ENCODE data around the gene MYO18A. TPM values are rescaled to one million over a fixed set of nuclear protein-coding genes. Genes with fewer than 3 reads are reported as not detected.

The MYO18A gene
- total and polyA plus RNA-seq, 2 experiments from 2014 or later = 33.8 to 35.6 TPM

- H3K36me3 ChIP-seq (replicated peaks; ENCODE audit: insufficient read depth, low read depth) = no peaks in the 10 kb centered on the region
- no peak overlapping the region for H3K27ac ChIP-seq
- WGBS (ENCODE audit: low lambda C conversion rate, missing lambda C conversion rate) = 92% methylated on average over 9 of the region's 9 CpGs
These were observed 101.8 kb downstream of the MYO18A start for GRCh38 chr17:29078183-29079045.

GRCh38 chr17:29077320-29077719 is 102.9 kb downstream of the MYO18A start:
- Histone ChIP-seq H3K27ac (no peak overlapping the region), H3K9me3 (ENCODE audit: low read depth) (no peaks in the 10 kb centered on the region), H4K20me1 (ENCODE audit: insufficient read depth, poor library complexity, severe bottlenecking) (no peaks in the 10 kb centered on the region), H3K4me1 (ENCODE audit: insufficient read depth) (no peaks in the 10 kb centered on the region), H3K4me2 (no peak overlapping the region), H2AFZ (no peak overlapping the region), H3K36me3 (replicated peaks; ENCODE audit: insufficient read depth, low read depth) (no peaks in the 10 kb centered on the region), H3K27me3 (no peaks in the 10 kb centered on the region), H3K4me3 (no peak overlapping the region), H3K9me2 (replicated peaks; ENCODE audit: insufficient read depth) (no peaks in the 10 kb centered on the region), H3K79me2 (no peaks in the 10 kb centered on the region)
- 93% methylated on average over 7 of the region's 7 CpGs for WGBS (ENCODE audit: low lambda C conversion rate, missing lambda C conversion rate)
- no peak for TF ChIP-seq CTCF (IDR thresholded peaks at IDR 0.05; ENCODE audit: poor library complexity)
- no peak for TF ChIP-seq EZH2 (IDR thresholded peaks at IDR 0.05; ENCODE audit: borderline replicate concordance)
- TF ChIP-seq EZH2phosphoT487 (IDR thresholded peaks at IDR 0.05; ENCODE audit: low read depth, severe bottlenecking, unreplicated experiment) = no peak
- DNase-seq (ENCODE audit: low spot score) = no peak

More at GRCh38 chr17:29078183-29079045, 101.8 kb downstream of the MYO18A start:
- Histone ChIP-seq H4K20me1 (ENCODE audit: insufficient read depth, poor library complexity, severe bottlenecking) (no peaks in the 10 kb centered on the region), H3K4me2 (no peak overlapping the region), H3K9me2 (replicated peaks; ENCODE audit: insufficient read depth) (no peaks in the 10 kb centered on the region), H3K4me3 (no peak overlapping the region), H3K79me2 (no peaks in the 10 kb centered on the region), H3K4me1 (ENCODE audit: insufficient read depth) (no peaks in the 10 kb centered on the region), H3K27me3 (no peaks in the 10 kb centered on the region), H3K9me3 (ENCODE audit: low read depth) (no peaks in the 10 kb centered on the region), H2AFZ (no peak overlapping the region)
- DNase-seq (ENCODE audit: low spot score) = no peak
- TF ChIP-seq CTCF (IDR thresholded peaks at IDR 0.05; ENCODE audit: poor library complexity) (no peak), EZH2phosphoT487 (IDR thresholded peaks at IDR 0.05; ENCODE audit: low read depth, severe bottlenecking, unreplicated experiment) (no peak), EZH2 (IDR thresholded peaks at IDR 0.05; ENCODE audit: borderline replicate concordance) (no peak)

- Histone ChIP-seq H3K9me2 (replicated peaks; ENCODE audit: insufficient read depth) (no peaks in the 10 kb centered on the region), H2AFZ (no peak overlapping the region), H3K27ac (no peak overlapping the region), H4K20me1 (ENCODE audit: insufficient read depth, poor library complexity, severe bottlenecking) (no peaks in the 10 kb centered on the region), H3K4me2 (no peak overlapping the region), H3K4me3 (no peak overlapping the region), H3K27me3 (no peaks in the 10 kb centered on the region), H3K79me2 (no peaks in the 10 kb centered on the region), H3K4me1 (ENCODE audit: insufficient read depth) (no peaks in the 10 kb centered on the region), H3K9me3 (ENCODE audit: low read depth) (no peaks in the 10 kb centered on the region), H3K36me3 (replicated peaks; ENCODE audit: insufficient read depth, low read depth) (no peaks in the 10 kb centered on the region)
- WGBS (ENCODE audit: low lambda C conversion rate, missing lambda C conversion rate) = 94% methylated on average over 7 of the region's 7 CpGs
- DNase-seq (ENCODE audit: low spot score) = no peak
- TF ChIP-seq EZH2 (IDR thresholded peaks at IDR 0.05; ENCODE audit: borderline replicate concordance) (no peak), EZH2phosphoT487 (IDR thresholded peaks at IDR 0.05; ENCODE audit: low read depth, severe bottlenecking, unreplicated experiment) (no peak)
These were observed 103.5 kb downstream of the MYO18A start for GRCh38 chr17:29076722-29077121.

- no peaks in the 10 kb centered on the region for H3K9me2 ChIP-seq (replicated peaks; ENCODE audit: insufficient read depth)
- no peak overlapping the region for H3K4me2 ChIP-seq
- TF ChIP-seq EZH2 (IDR thresholded peaks at IDR 0.05; ENCODE audit: borderline replicate concordance) = no peak
- no peak for TF ChIP-seq EZH2phosphoT487 (IDR thresholded peaks at IDR 0.05; ENCODE audit: low read depth, severe bottlenecking, unreplicated experiment)
- TF ChIP-seq CTCF (IDR thresholded peaks at IDR 0.05; ENCODE audit: poor library complexity) = no peak
- no peak overlapping the region for H3K4me3 ChIP-seq
- no peak overlapping the region for H3K27ac ChIP-seq
- no peaks in the 10 kb centered on the region for H3K27me3 ChIP-seq
- H3K4me1 ChIP-seq (ENCODE audit: insufficient read depth) = no peaks in the 10 kb centered on the region
- H2AFZ ChIP-seq = no peak overlapping the region
- 89% methylated on average over 6 of the region's 6 CpGs for WGBS (ENCODE audit: low lambda C conversion rate, missing lambda C conversion rate)
- no peaks in the 10 kb centered on the region for H4K20me1 ChIP-seq (ENCODE audit: insufficient read depth, poor library complexity, severe bottlenecking)
- H3K36me3 ChIP-seq (replicated peaks; ENCODE audit: insufficient read depth, low read depth) = no peaks in the 10 kb centered on the region
- no peaks in the 10 kb centered on the region for H3K79me2 ChIP-seq
- no peak for DNase-seq (ENCODE audit: low spot score)
- no peaks in the 10 kb centered on the region for H3K9me3 ChIP-seq (ENCODE audit: low read depth)
These were observed 104.1 kb downstream of the MYO18A start for GRCh38 chr17:29076087-29076486.
